HEK293 (cell line): ENCODE results near the gene TBC1D20.

Experiments
- CTCF ChIP-seq: fragments of 450-650 bp; formaldehyde crosslinking; IDR thresholded peaks from 2 replicates; pipeline ENCODE4 v1.5.1; 2016; ENCODE audit warnings: missing biosample characterization, missing genetic modification characterization
- KLF16 ChIP-seq: fragments of 450-650 bp; formaldehyde crosslinking; IDR thresholded peaks from 2 replicates; pipeline ENCODE4 v1.5.1; 2017; ENCODE audit warnings: missing biosample characterization, missing genetic modification characterization
- YY2 ChIP-seq: fragments of 450-650 bp; formaldehyde crosslinking; IDR thresholded peaks from 2 replicates; pipeline ENCODE4 v1.5.1; 2016; ENCODE audit warnings: missing biosample characterization, missing genetic modification characterization
- ZBTB10 ChIP-seq: fragments of 450-650 bp; formaldehyde crosslinking; IDR thresholded peaks from 2 replicates; pipeline ENCODE4 v1.5.1; 2016; ENCODE audit warnings: missing biosample characterization, missing genetic modification characterization
- ZNF138 ChIP-seq: fragments of 450-650 bp; formaldehyde crosslinking; IDR thresholded peaks from 2 replicates; pipeline ENCODE4 v1.5.1; 2016; ENCODE audit warnings: missing biosample characterization, missing genetic modification characterization, borderline replicate concordance
- ZNF549 ChIP-seq: fragments of 450-650 bp; IDR thresholded peaks from 2 replicates; pipeline ENCODE4 v1.5.1; 2018; ENCODE audit warnings: missing biosample characterization, missing genetic modification characterization, mild to moderate bottlenecking, inconsistent platforms, moderate library complexity
- ZNF639 ChIP-seq: fragments of 450-650 bp; formaldehyde crosslinking; IDR thresholded peaks from 2 replicates; pipeline ENCODE4 v1.5.1; 2016; ENCODE audit warnings: missing biosample characterization, missing genetic modification characterization

GRCh38 chr20:478010-478948 lies 15.9 kb upstream of the TBC1D20 start:
- TF ChIP-seq YY2 (tag by site-specific recombination), result no peak
- no peak for TF ChIP-seq KLF16 (tag by site-specific recombination)
- no peak for TF ChIP-seq CTCF (tag by site-specific recombination)
- TF ChIP-seq ZNF138, result no peak
- TF ChIP-seq ZNF549, result no peak
- no peak for TF ChIP-seq ZBTB10 (tag by site-specific recombination)
- no peak for TF ChIP-seq ZNF639 (tag by site-specific recombination)
